GM12878 (cell line): Measurements from ENCODE around the gene FURIN. TPM values are rescaled to one million over a fixed set of nuclear protein-coding genes. Genes with fewer than 3 reads are reported as not detected.
A peak's percentile ranks its signal among the peaks of the same experiment; 100 is the strongest.

ENCODE experiments used
- ATF2 ChIP-seq: IDR thresholded peaks from 2 replicates; pipeline ENCODE4 v1.6.1; 2012; ENCODE audit warnings: low read length, inconsistent platforms
- ATF7 ChIP-seq: fragments of 450-650 bp; IDR thresholded peaks from 2 replicates; pipeline ENCODE4 v1.6.1; 2016; ENCODE audit warnings: low read depth, mild to moderate bottlenecking
- BMI1 ChIP-seq: fragments of 450-650 bp; IDR thresholded peaks from 2 replicates; pipeline ENCODE4 v1.6.1; 2016; ENCODE audit warnings: mild to moderate bottlenecking, moderate library complexity, borderline replicate concordance
- CHD1 ChIP-seq: IDR thresholded peaks from 2 replicates; pipeline ENCODE4 v1.6.1; 2012; ENCODE audit warnings: low read depth, low read length, improper control_type of control experiment
- CHD4 ChIP-seq: fragments of 200-600 bp; sonication (generic); IDR thresholded peaks from 2 replicates; pipeline ENCODE4 v1.6.1; 2016; ENCODE audit warnings: mild to moderate bottlenecking
- CREM ChIP-seq: IDR thresholded peaks from 2 replicates; pipeline ENCODE4 v1.6.1; 2014; ENCODE audit warnings: antibody characterized with exemption, low read depth
- E2F4 ChIP-seq: IDR thresholded peaks from 2 replicates; pipeline ENCODE4 v1.6.1; 2012; ENCODE audit warnings: low read depth, low read length, improper control_type of control experiment
- EED ChIP-seq: sonication (generic); IDR thresholded peaks from 2 replicates; pipeline ENCODE4 v1.6.1; 2016; ENCODE audit warnings: antibody characterized with exemption, low read depth
- GATAD2B ChIP-seq: fragments of 450-650 bp; conservative IDR thresholded peaks from 2 replicates; pipeline ENCODE4 v1.6.1; 2017; ENCODE audit warnings: low read depth, mild to moderate bottlenecking, moderate library complexity
- HDAC2 ChIP-seq: fragments of 200-600 bp; sonication (generic); IDR thresholded peaks from 2 replicates; pipeline ENCODE4 v1.6.1; 2017
- MXI1 ChIP-seq: fragments of 150-350 bp; IDR thresholded peaks from 2 replicates; pipeline ENCODE4 v1.6.1; 2011; ENCODE audit warnings: low read depth, mild to moderate bottlenecking, inconsistent platforms, low read length, improper control_type of control experiment
- MYB ChIP-seq: fragments of 150-350 bp; IDR thresholded peaks from 2 replicates; pipeline ENCODE4 v1.6.1; 2014; ENCODE audit warnings: mild to moderate bottlenecking, low read depth, low read length, borderline replicate concordance
- NBN ChIP-seq: fragments of 450-650 bp; IDR thresholded peaks from 2 replicates; pipeline ENCODE4 v1.6.1; 2016
- NFIC ChIP-seq: IDR thresholded peaks from 2 replicates; pipeline ENCODE4 v1.6.1; 2012; ENCODE audit warnings: low read depth, mild to moderate bottlenecking, inconsistent platforms, low read length, moderate library complexity
- NR2F1 ChIP-seq: fragments of 450-650 bp; conservative IDR thresholded peaks from 2 replicates; pipeline ENCODE4 v1.6.1; 2017; ENCODE audit warnings: mild to moderate bottlenecking
- POLR2A ChIP-seq: IDR thresholded peaks from 2 replicates; pipeline ENCODE4 v1.6.1; 2011; ENCODE audit warnings: low read depth, mild to moderate bottlenecking, low read length
- POLR2AphosphoS5 ChIP-seq: IDR thresholded peaks from 2 replicates; pipeline ENCODE4 v1.6.1; 2011; ENCODE audit warnings: mild to moderate bottlenecking, low read length, inconsistent platforms
- REST ChIP-seq: IDR thresholded peaks from 2 replicates; pipeline ENCODE4 v1.6.1; 2012; ENCODE audit warnings: mild to moderate bottlenecking, low read depth, low read length
- RFX5 ChIP-seq: IDR thresholded peaks from 2 replicates; pipeline ENCODE4 v1.6.1; 2011; ENCODE audit warnings: low read depth, low read length, improper control_type of control experiment
- RUNX3 ChIP-seq: IDR thresholded peaks from 2 replicates; pipeline ENCODE4 v1.6.1; 2012; ENCODE audit warnings: low read length, inconsistent platforms
- SIN3A ChIP-seq: IDR thresholded peaks from 2 replicates; pipeline ENCODE4 v1.6.1; 2012; ENCODE audit warnings: low read depth, low read length, improper control_type of control experiment
- SMAD1 ChIP-seq: fragments of 450-650 bp; IDR thresholded peaks from 2 replicates; pipeline ENCODE4 v1.6.1; 2018; ENCODE audit warnings: mild to moderate bottlenecking, low read depth; ENCODE audit not compliant: partially characterized antibody
- SMAD5 ChIP-seq: IDR thresholded peaks from 2 replicates; pipeline ENCODE4 v1.6.1; 2016; ENCODE audit warnings: antibody characterized with exemption, low read depth
- SMC3 ChIP-seq: IDR thresholded peaks from 2 replicates; pipeline ENCODE4 v1.6.1; 2011; ENCODE audit warnings: low read length, improper control_type of control experiment, borderline replicate concordance
- SPI1 ChIP-seq: IDR thresholded peaks from 2 replicates; pipeline ENCODE4 v1.6.1; 2011; ENCODE audit warnings: low read depth, mild to moderate bottlenecking, low read length, moderate library complexity, borderline replicate concordance; ENCODE audit not compliant: insufficient read depth
- TCF7 ChIP-seq: IDR thresholded peaks from 2 replicates; pipeline ENCODE4 v1.6.1; 2014; ENCODE audit warnings: antibody characterized with exemption, borderline replicate concordance
- ZBED1 ChIP-seq: IDR thresholded peaks from 2 replicates; pipeline ENCODE4 v1.6.1; 2016; ENCODE audit warnings: borderline replicate concordance
- ZNF217 ChIP-seq: fragments of 450-650 bp; IDR thresholded peaks from 2 replicates; pipeline ENCODE4 v1.6.1; 2017; ENCODE audit warnings: antibody characterized with exemption, mild to moderate bottlenecking
- polyA plus RNA-seq, 11 experiments: library from polyadenylated mRNA; depleted of rRNA in 4 of 11; unstranded in 6 of 11; stranded (reverse) in 5 of 11; fragments of >200 nt; fragmentation: Nextera tagmentation in 4 of 11; fragmentation: Illumina TruSeq in 1 of 11; extraction: Ambion mirVana in 4 of 11; extraction: Trizol in 1 of 11; gene quantifications; 1 replicate in 1 of 11; 2 replicates in 10 of 11; pipeline versions ENCODE4 v1.2.1 to v1.2.3, GENCODE V29; 2011 to 2016; ENCODE audit warnings: inconsistent platforms in 2 of 11, missing spikeins in 2 of 11, low read depth in 1 of 11
- total RNA-seq, 4 experiments: library from RNA; depleted of rRNA in 3 of 4; stranded (reverse); fragments of >200 nt in 3 of 4; fragmentation: Illumina TruSeq in 1 of 4; extraction: Trizol in 1 of 4; gene quantifications; 2 replicates each; pipeline versions ENCODE4 v1.2.1 to v1.2.3, GENCODE V29; 2013 to 2021

Gene FURIN
- total and polyA plus RNA-seq, 10 of the 15 experiments (the other 5 are each of a cell fraction or from before 2014, with no cell fraction given): 0.47 to 39.9 (median 8.0) TPM

GRCh38 chr15:90931828-90932659, 63.7 kb downstream of the FURIN start, which contains the start of gene HDDC3 (continued):
- TF ChIP-seq RUNX3 (no peak), RFX5 (peak; percentile 80), TCF7 (no peak), POLR2A (peak; percentile 86), CREM (peak; percentile 72), SMAD5 (peak; percentile 41), ZNF217 (no peak), MXI1 (peak; percentile 89), CHD1 (no peak; the same call in 1 of the 2 replicates), REST (0 out of 2 replicates have a peak, but pooled peaks have one; percentile 47), MYB (no peak), BMI1 (no peak), EED (no peak; the same call in 1 of the 2 replicates), ZBED1 (no peak), E2F4 (0 out of 2 replicates have a peak, but pooled peaks have one; percentile 48), SMAD1 (no peak), CHD4 (no peak), NBN (peak; percentile 71; the same call in 1 of the 2 replicates), HDAC2 (no peak), SIN3A (peak; percentile 79), GATAD2B (peak; percentile 39; the same call in 1 of the 2 replicates), ATF2 (no peak), SPI1 (no peak), SMC3 (peak; percentile 59), NFIC (no peak), NR2F1 (peak; percentile 47), ATF7 (peak; percentile 48), POLR2AphosphoS5 (peak; percentile 66; the same call in 1 of the 2 replicates)
